Uterus (tissue), 2 donors: ENCODE data around the gene HOXC13.

ENCODE experiments used
- CTCF ChIP-seq, 4 experiments: fragments of 200-600 bp in 2 of 4; fragments of 450-650 bp in 2 of 4; sonication (generic) in 2 of 4; IDR thresholded peaks; one replicate each; pipeline ENCODE4 v1.5.1; 2016 to 2019; ENCODE audit warnings: antibody characterized with exemption in 4 of 4, mild to moderate bottlenecking in 2 of 4, moderate library complexity in 1 of 4
- POLR2A ChIP-seq, 2 donors: fragments of 450-650 bp; IDR thresholded peaks; one replicate each; pipeline ENCODE4 v1.6.1; 2016; ENCODE audit warnings: antibody characterized with exemption in 2 of 2, mild to moderate bottlenecking in 1 of 2, moderate library complexity in 1 of 2

GRCh38 chr12:53927220-53928029 lies 11.2 kb upstream of the HOXC13 start:
- TF ChIP-seq POLR2A (IDR thresholded peaks at IDR 0.05) (no peak), CTCF (IDR thresholded peaks at IDR 0.05) (no peak)
